GM21447 (cell line): ENCODE data around the gene MGAT5B.
A peak's percentile ranks its signal among the peaks of the same experiment; 100 is the strongest.
"Not testable (repeated sequence)": the region's sequence is repeated elsewhere in the genome, so short reads cannot be mapped to it uniquely, and the experiment has no call there.

Source experiments
- ATAC-seq: cut with Tn5 transposase; IDR thresholded peaks from one replicate; pipeline ENCODE4 v1.9.1; 2021; ENCODE audit not compliant: unreplicated experiment

The MGAT5B gene

GRCh38 chr17:76972046-76972641 is 103.9 kb downstream of the MGAT5B start:
- no peak for ATAC-seq

- no peak for ATAC-seq
Measured at GRCh38 chr17:76973040-76973439, 104.8 kb downstream of the MGAT5B start.

GRCh38 chr17:76974721-76975120 is 106.5 kb downstream of the MGAT5B start:
- ATAC-seq, result no peak

- not testable (repeated sequence) for ATAC-seq
Measured at GRCh38 chr17:76978050-76978449, 109.8 kb downstream of the MGAT5B start.

- no peak for ATAC-seq
Measured at GRCh38 chr17:76981545-76982295, 113.5 kb downstream of the MGAT5B start.

- ATAC-seq, result no peak
Measured at GRCh38 chr17:76982408-76983074, 114.3 kb downstream of the MGAT5B start.

- no peak for ATAC-seq
Measured at GRCh38 chr17:76983075-76983775, 115.0 kb downstream of the MGAT5B start.

- no peak for ATAC-seq
Measured at GRCh38 chr17:76986365-76986764, 118.2 kb downstream of the MGAT5B start.

- ATAC-seq, result no peak
Measured at GRCh38 chr17:76987486-76988093, 119.4 kb downstream of the MGAT5B start.

- no peak for ATAC-seq
Measured at GRCh38 chr17:76988796-76989195, 120.6 kb downstream of the MGAT5B start.

- ATAC-seq, result no peak
Measured at GRCh38 chr17:76989519-76989918, 121.3 kb downstream of the MGAT5B start.

GRCh38 chr17:76992891-76993290 is 124.7 kb downstream of the MGAT5B start:
- ATAC-seq, result no peak

- ATAC-seq, result no peak
Measured at GRCh38 chr17:76993651-76994050, 125.4 kb downstream of the MGAT5B start.

- ATAC-seq, result no peak
Measured at GRCh38 chr17:76994237-76994637, 126.0 kb downstream of the MGAT5B start.

GRCh38 chr17:76995387-76996105 is 127.3 kb downstream of the MGAT5B start:
- no peak for ATAC-seq

- ATAC-seq, result no peak
Measured at GRCh38 chr17:76996741-76997694, 128.8 kb downstream of the MGAT5B start.

GRCh38 chr17:76997981-76998531 is 129.9 kb downstream of the MGAT5B start:
- ATAC-seq, result peak; percentile 78

- no peak for ATAC-seq
Measured at GRCh38 chr17:76998839-76999238, 130.6 kb downstream of the MGAT5B start.
